ENCODE measurements around the gene HNRNPF. TPM values are rescaled to one million over a fixed set of nuclear protein-coding genes. Genes with fewer than 3 reads are reported as not detected.

The HNRNPF gene
- total RNA-seq, 2 experiments from 2014 or later = 464 to 481 TPM

DNA sequence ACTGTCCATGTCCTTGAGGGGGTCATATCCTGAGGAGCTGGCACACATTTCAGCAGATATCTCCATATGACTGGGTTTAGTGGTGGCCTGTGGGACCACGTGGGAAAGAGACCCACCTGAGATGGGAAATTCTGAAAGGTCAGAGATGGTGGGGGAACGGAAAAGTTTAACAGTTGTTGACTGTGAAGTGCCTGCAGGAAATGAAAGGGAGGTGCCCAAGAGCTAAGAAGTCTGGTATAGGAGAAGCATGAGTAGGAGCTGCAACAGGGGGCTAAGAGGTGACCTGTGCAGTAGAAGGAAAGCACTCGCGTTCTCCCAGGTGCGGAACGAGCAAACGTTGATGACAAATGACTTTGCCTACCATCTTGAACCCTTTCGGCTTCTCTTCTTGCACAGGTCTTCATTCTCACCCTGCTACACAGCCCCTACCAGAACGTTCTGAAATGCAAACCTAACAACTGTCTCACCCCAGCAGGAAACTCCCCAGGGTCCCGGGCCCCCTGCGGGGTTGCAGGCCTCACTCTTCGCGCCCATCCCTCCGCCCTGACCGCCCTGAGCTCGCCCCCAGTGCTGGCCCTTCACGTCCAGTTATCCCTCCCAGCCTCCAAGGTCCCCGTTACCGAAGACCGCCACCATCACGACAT is 47.3 kb downstream of the HNRNPF start:
- H3K27ac Mint-ChIP-seq = peak overlapping the region; percentile 99
- ChIA-PET CTCF (interaction anchor here (0.7 to 1.2 kb wide), 2 partner anchors 8 to 87 kb away, joined by 5 read pairs; no protein-coding TSS in a partner anchor), POLR2A (no interaction called here)
- H3K9me3 Mint-ChIP-seq = no peaks in the 10 kb centered on the region
- peak; percentile 22 for DNase-seq
- H3K4me1 Mint-ChIP-seq = peaks cover 37% of the 10 kb centered on the region
- peaks cover 8% of the 10 kb centered on the region for H3K36me3 Mint-ChIP-seq (ENCODE audit: low read depth)
- H3K27me3 Mint-ChIP-seq = no peaks in the 10 kb centered on the region
- H3K4me3 Mint-ChIP-seq = peak overlapping the region; percentile 94

DNA sequence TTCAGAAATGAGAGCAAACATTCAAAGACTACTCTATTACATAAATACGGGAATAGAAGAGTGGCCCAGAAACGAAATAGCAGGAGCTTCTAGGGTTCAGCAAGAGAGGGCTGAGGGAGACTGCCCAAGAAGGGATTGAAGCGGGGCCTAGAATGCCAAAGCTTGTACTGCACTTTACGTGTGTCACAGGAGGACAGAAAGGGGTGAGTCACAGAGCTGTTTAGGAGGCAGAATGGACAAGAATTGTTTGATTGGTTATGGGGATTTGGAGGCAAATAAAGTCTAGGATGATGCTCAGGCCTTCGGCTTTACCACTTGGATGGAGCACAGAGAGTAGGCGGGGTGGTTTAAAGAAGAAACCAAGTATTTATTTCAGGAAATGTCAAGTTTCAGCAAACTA is 48.9 kb downstream of the HNRNPF start:
- Mint-ChIP-seq H3K27ac (peak overlapping the region; percentile 31), H3K4me3 (peak overlapping the region; percentile 11), H3K9me3 (no peaks in the 10 kb centered on the region), H3K27me3 (no peaks in the 10 kb centered on the region), H3K36me3 (ENCODE audit: low read depth) (peaks cover 10% of the 10 kb centered on the region), H3K4me1 (peaks cover 48% of the 10 kb centered on the region)
- CTCF ChIA-PET = interaction anchor here (1.0 to 1.1 kb wide), 2 partner anchors 11 to 84 kb away, joined by 3 to 6 read pairs; no protein-coding TSS in a partner anchor
- POLR2A ChIA-PET = interaction anchor here (0.5 kb wide), 1 partner anchor 48 kb away, joined by 4 read pairs; no protein-coding TSS in a partner anchor
- no peak for DNase-seq

DNA sequence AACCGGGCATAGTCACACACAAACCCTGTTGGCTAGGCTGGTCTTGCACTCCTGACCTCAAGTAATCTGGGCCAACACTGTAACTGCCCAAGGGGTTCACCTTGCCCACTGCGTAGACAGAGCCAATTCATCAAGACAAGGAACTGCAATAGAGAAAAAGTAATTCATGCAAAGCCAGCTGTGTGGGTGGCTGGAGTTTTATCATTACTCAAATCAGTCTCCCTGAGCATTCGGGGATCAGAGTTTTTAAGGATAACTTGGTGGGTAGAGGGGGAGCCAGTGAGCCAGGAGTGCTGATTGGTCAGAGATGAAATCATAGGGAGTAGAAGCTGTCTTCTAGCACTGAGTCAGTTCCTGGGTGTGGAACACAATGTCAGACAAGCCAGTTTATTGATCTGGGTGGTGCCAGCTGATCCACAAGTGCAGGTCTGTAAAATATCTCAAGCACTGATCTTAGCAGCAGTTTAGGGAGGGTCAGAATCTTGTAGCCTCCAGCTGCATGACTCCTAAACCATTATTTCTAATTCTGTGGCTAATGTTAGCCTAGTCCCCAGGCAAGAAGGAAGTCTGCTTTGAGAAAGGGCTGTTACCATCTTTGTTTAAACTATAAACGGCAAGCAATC is 53.1 kb downstream of the HNRNPF start:
- ChIA-PET POLR2A (no interaction called here), CTCF (interaction anchor here (0.8 to 1.8 kb wide), 3 partner anchors 10 to 35 kb away, joined by 3 to 5 read pairs (median 3); no protein-coding TSS in a partner anchor)
- peak; percentile 34 for DNase-seq
- Mint-ChIP-seq H3K4me1 (peaks cover 34% of the 10 kb centered on the region), H3K9me3 (no peaks in the 10 kb centered on the region), H3K4me3 (peak overlapping the region; percentile 17), H3K27me3 (peaks cover 6% of the 10 kb centered on the region), H3K27ac (peak overlapping the region; percentile 84), H3K36me3 (ENCODE audit: low read depth) (peaks cover 7% of the 10 kb centered on the region)

DNA sequence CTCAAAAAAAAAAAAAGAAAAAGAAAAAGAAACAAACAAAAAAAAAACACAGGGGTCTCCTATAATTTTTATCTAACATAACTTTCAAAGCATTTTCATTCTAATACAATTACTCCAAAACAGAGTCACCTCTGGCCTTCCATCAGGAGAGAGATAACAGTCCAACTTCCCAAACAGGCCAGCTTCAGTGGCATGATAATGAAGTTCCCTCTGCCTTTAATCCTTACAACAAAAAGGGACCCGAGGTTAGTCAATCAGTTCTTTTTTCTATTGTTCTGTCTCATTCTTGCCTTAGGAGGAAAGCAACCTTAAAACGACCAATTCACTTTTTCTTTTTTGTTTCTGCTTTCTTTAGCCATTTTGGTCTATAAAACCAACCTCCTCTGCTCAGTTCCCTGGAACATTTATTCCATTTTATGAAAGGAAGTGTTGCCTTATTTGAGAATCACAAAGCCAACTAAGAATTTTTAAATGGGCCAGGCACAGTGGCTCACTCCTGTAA is 54.1 kb downstream of the HNRNPF start:
- ChIA-PET POLR2A (no interaction called here), CTCF (interaction anchor here (0.5 to 1.0 kb wide), 4 partner anchors 10 to 63 kb away, joined by 3 to 5 read pairs (median 3); no protein-coding TSS in a partner anchor)
- H3K4me1 Mint-ChIP-seq = peaks cover 36% of the 10 kb centered on the region
- DNase-seq = no peak
- peaks cover 6% of the 10 kb centered on the region for H3K36me3 Mint-ChIP-seq (ENCODE audit: low read depth)
- H3K4me3 Mint-ChIP-seq = no peak overlapping the region
- peaks cover 14% of the 10 kb centered on the region for H3K27me3 Mint-ChIP-seq
- no peak overlapping the region for H3K27ac Mint-ChIP-seq
- no peaks in the 10 kb centered on the region for H3K9me3 Mint-ChIP-seq

DNA sequence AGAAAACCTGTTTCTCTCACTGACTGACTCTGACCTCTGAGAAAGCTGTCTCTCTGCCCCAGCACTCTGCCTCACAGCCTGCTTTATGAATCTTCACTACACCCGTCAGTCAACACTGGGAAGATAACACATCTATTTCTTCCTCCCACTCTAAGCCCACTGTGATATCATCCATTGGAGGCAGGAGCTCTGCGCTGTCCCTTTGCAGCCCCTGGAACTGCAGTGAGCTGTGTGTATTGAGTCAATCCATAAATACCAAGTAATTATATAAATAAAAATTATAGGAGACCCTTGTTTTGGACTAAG is 54.7 kb downstream of the HNRNPF start:
- Mint-ChIP-seq H3K36me3 (ENCODE audit: low read depth) (peaks cover 5% of the 10 kb centered on the region), H3K27me3 (peaks cover 17% of the 10 kb centered on the region), H3K27ac (no peak overlapping the region), H3K4me1 (peaks cover 39% of the 10 kb centered on the region), H3K4me3 (no peak overlapping the region), H3K9me3 (no peaks in the 10 kb centered on the region)
- CTCF ChIA-PET = interaction anchor here (0.5 to 1.0 kb wide), 4 partner anchors 10 to 553 kb away, joined by 3 to 5 read pairs (median 3); no protein-coding TSS in a partner anchor
- DNase-seq = no peak
- POLR2A ChIA-PET = no interaction called here

GRCh38 chr10:43353495-43354329 is 55.3 kb downstream of the HNRNPF start:
- Mint-ChIP-seq H3K4me1 (peaks cover 45% of the 10 kb centered on the region), H3K4me3 (no peak overlapping the region), H3K27ac (no peak overlapping the region), H3K36me3 (ENCODE audit: low read depth) (peaks cover 5% of the 10 kb centered on the region), H3K27me3 (peaks cover 18% of the 10 kb centered on the region), H3K9me3 (no peaks in the 10 kb centered on the region)
- ChIA-PET POLR2A (no interaction called here), CTCF (interaction anchor here (0.6 to 1.7 kb wide), 3 partner anchors 8 to 553 kb away, joined by 3 to 5 read pairs (median 3); no protein-coding TSS in a partner anchor)
- DNase-seq = no peak

GRCh38 chr10:43352951-43353350 is 56.0 kb downstream of the HNRNPF start:
- POLR2A ChIA-PET = no interaction called here
- H3K9me3 Mint-ChIP-seq = no peaks in the 10 kb centered on the region
- H3K4me3 Mint-ChIP-seq = no peak overlapping the region
- H3K27ac Mint-ChIP-seq = no peak overlapping the region
- CTCF ChIA-PET = interaction anchor here (1.7 kb wide), 1 partner anchor 9 kb away, joined by 5 read pairs; no protein-coding TSS in a partner anchor
- DNase-seq = no peak
- peaks cover 20% of the 10 kb centered on the region for H3K27me3 Mint-ChIP-seq
- peaks cover 52% of the 10 kb centered on the region for H3K4me1 Mint-ChIP-seq
- peaks cover 6% of the 10 kb centered on the region for H3K36me3 Mint-ChIP-seq (ENCODE audit: low read depth)

GRCh38 chr10:43351301-43351700 is 57.7 kb downstream of the HNRNPF start:
- CTCF ChIA-PET = interaction anchor here (0.6 to 1.8 kb wide), 5 partner anchors 58 to 146 kb away, joined by 3 to 6 read pairs (median 4); no protein-coding TSS in a partner anchor
- H3K4me3 Mint-ChIP-seq = no peak overlapping the region
- H3K36me3 Mint-ChIP-seq (ENCODE audit: low read depth) = peaks cover 7% of the 10 kb centered on the region
- H3K27me3 Mint-ChIP-seq = peaks cover 20% of the 10 kb centered on the region
- no peak overlapping the region for H3K27ac Mint-ChIP-seq
- peaks cover 51% of the 10 kb centered on the region for H3K4me1 Mint-ChIP-seq
- POLR2A ChIA-PET = no interaction called here
- DNase-seq = no peak
- H3K9me3 Mint-ChIP-seq = no peaks in the 10 kb centered on the region

DNA sequence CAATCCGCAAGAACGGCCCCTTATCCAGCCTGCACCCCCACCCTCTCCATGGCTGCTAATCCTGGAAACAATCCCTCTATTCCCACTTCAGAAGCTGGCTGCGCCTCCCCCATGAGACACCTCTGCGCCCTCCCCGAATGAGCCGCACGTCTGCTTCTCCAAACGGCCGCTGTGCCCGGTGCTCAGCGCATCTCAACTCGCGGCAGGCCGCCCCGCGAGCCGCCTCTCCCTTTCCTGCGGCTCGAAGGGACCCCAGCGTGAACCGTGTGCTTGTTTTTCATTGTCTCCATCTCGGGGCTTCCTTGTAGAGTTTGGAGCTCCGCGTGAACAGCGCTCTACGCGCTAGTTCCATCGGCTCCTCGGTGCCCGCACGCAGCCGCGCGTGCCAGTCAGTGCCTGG is 58.3 kb downstream of the HNRNPF start:
- Mint-ChIP-seq H3K9me3 (no peaks in the 10 kb centered on the region), H3K4me3 (no peak overlapping the region), H3K27me3 (peaks cover 20% of the 10 kb centered on the region)

GRCh38 chr10:43350156-43350555 is 58.8 kb downstream of the HNRNPF start:
- peak overlapping the region; percentile 54 for H3K27ac Mint-ChIP-seq
- peaks cover 5% of the 10 kb centered on the region for H3K36me3 Mint-ChIP-seq (ENCODE audit: low read depth)
- H3K4me3 Mint-ChIP-seq = no peak overlapping the region
- CTCF ChIA-PET = interaction anchor here (0.9 to 1.8 kb wide), 4 partner anchors 57 to 147 kb away, joined by 3 to 6 read pairs (median 4); no protein-coding TSS in a partner anchor
- H3K4me1 Mint-ChIP-seq = peaks cover 41% of the 10 kb centered on the region
- H3K9me3 Mint-ChIP-seq = no peaks in the 10 kb centered on the region
- no peak for DNase-seq
- peaks cover 20% of the 10 kb centered on the region for H3K27me3 Mint-ChIP-seq
- POLR2A ChIA-PET = no interaction called here

More for the DNA sequence above, 58.3 kb downstream of the HNRNPF start:
- peaks cover 45% of the 10 kb centered on the region for H3K4me1 Mint-ChIP-seq
- H3K36me3 Mint-ChIP-seq (ENCODE audit: low read depth) = peaks cover 5% of the 10 kb centered on the region
- ChIA-PET POLR2A (no interaction called here), CTCF (interaction anchor here (0.9 to 1.8 kb wide), 4 partner anchors 57 to 148 kb away, joined by 3 to 6 read pairs (median 4); no protein-coding TSS in a partner anchor)
- DNase-seq = no peak
- H3K27ac Mint-ChIP-seq = no peak overlapping the region

GRCh38 chr10:43348511-43349312 is 60.3 kb downstream of the HNRNPF start:
- ChIA-PET CTCF (interaction anchor here (0.6 to 2.7 kb wide), 20 partner anchors 9 to 1526 kb away, joined by 3 to 37 read pairs (median 4); partner anchors contain the start of gene RASGEF1A), POLR2A (no interaction called here)
- H3K4me3 Mint-ChIP-seq = no peak overlapping the region
- H3K4me1 Mint-ChIP-seq = peaks cover 50% of the 10 kb centered on the region
- peak overlapping the region; percentile 81 for H3K27ac Mint-ChIP-seq
- peaks cover 20% of the 10 kb centered on the region for H3K27me3 Mint-ChIP-seq
- H3K9me3 Mint-ChIP-seq = no peaks in the 10 kb centered on the region
- H3K36me3 Mint-ChIP-seq (ENCODE audit: low read depth) = peaks cover 5% of the 10 kb centered on the region
- peak; percentile 92 for DNase-seq

DNA sequence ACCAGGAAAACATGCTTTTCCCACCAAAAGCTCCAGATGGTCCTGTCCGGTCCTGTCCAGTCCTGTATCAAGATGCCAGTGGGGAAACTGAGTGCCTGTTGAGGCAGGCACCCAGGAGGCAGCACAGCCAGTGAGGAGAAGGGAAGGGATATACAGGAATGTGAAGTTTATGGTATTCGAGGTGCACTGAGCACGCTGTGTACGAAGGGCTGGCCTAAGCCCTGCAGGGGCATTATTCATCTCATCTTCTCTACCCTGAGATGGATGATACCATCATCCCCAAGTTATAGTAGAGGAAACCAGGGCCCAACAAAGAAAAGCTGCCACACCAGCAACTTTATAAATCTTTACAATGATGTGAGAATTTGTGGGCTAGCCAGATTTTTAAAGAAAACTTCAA is 61.0 kb downstream of the HNRNPF start:
- peaks cover 16% of the 10 kb centered on the region for H3K27me3 Mint-ChIP-seq
- H3K4me1 Mint-ChIP-seq = peaks cover 50% of the 10 kb centered on the region
- no peak overlapping the region for H3K4me3 Mint-ChIP-seq
- ChIA-PET CTCF (interaction anchor here (0.6 to 2.7 kb wide), 19 partner anchors 9 to 1527 kb away, joined by 3 to 37 read pairs (median 4); no protein-coding TSS in a partner anchor), POLR2A (no interaction called here)
- H3K36me3 Mint-ChIP-seq (ENCODE audit: low read depth) = peaks cover 5% of the 10 kb centered on the region
- peak overlapping the region; percentile 81 for H3K27ac Mint-ChIP-seq
- no peak for DNase-seq
- no peaks in the 10 kb centered on the region for H3K9me3 Mint-ChIP-seq

Data from activated CD4-positive, alpha-beta T cell treated with anti-CD3 and anti-CD28 coated beads, Interleukin-2, amount 10 ng/mL, durations not matched to agents 7 days and 5 days (primary cell).